Liver (tissue), 3 donors: ENCODE results near the gene SLC36A1.

Source experiments
- EGR1 ChIP-seq, 2 donors: IDR thresholded peaks; 2 replicates each; pipeline ENCODE4 v1.6.1; 2016 to 2018; ENCODE audit warnings: antibody characterized with exemption in 2 of 2, low read depth in 2 of 2
- RAD21 ChIP-seq, 2 donors: IDR thresholded peaks; 2 replicates each; pipeline ENCODE4 v1.6.1; 2016; ENCODE audit warnings: antibody characterized with exemption in 2 of 2, mild to moderate bottlenecking in 2 of 2
- TAF1 ChIP-seq: conservative IDR thresholded peaks from 2 replicates; pipeline ENCODE4 v1.6.1; 2016; ENCODE audit warnings: antibody characterized with exemption, mild to moderate bottlenecking
- YY1 ChIP-seq: IDR thresholded peaks from 2 replicates; pipeline ENCODE4 v1.6.1; 2016; ENCODE audit warnings: antibody characterized with exemption, mild to moderate bottlenecking
- TF ChIP-seq, protein P1 (sequence below): fragments of 150-350 bp; IDR thresholded peaks from 2 replicates; pipeline ENCODE4 v1.5.1; 2017; ENCODE audit warnings: improper control_type of control experiment, low read depth, low read length; ENCODE audit not compliant: missing input control
- TF ChIP-seq, protein P2 (sequence below): IDR thresholded peaks from 2 replicates; pipeline ENCODE4 v1.6.1; 2016; ENCODE audit warnings: antibody characterized with exemption, mild to moderate bottlenecking
- TF ChIP-seq, protein P3 (sequence below): IDR thresholded peaks from 2 replicates; pipeline ENCODE4 v1.6.1; 2016; ENCODE audit warnings: antibody characterized with exemption
- TF ChIP-seq, protein P4 (sequence below): IDR thresholded peaks from 2 replicates; pipeline ENCODE4 v1.6.1; 2016; ENCODE audit warnings: antibody characterized with exemption
- donor health status: healthy.
- donor health status: healthy.

DNA sequence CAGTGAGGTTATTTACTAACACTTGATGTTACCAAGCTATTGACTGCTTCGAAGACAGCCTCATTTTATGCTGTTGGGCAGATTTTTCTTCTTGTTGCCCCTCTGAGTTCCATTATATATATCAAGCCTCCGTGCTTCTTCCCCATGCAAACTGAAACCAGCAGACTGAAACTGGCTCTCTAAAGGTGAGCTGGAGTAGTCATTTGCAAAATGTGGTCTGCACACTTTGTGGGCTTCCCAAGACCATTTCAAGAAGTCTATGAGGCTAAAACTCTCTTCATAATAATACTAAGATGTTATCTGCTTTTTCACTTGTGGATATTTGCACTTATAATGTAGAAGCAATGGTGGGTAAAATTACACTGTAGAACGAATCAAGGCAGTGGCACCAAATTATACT, 13.9 kb downstream of the SLC36A1 start:
- TF ChIP-seq, protein P1, sequence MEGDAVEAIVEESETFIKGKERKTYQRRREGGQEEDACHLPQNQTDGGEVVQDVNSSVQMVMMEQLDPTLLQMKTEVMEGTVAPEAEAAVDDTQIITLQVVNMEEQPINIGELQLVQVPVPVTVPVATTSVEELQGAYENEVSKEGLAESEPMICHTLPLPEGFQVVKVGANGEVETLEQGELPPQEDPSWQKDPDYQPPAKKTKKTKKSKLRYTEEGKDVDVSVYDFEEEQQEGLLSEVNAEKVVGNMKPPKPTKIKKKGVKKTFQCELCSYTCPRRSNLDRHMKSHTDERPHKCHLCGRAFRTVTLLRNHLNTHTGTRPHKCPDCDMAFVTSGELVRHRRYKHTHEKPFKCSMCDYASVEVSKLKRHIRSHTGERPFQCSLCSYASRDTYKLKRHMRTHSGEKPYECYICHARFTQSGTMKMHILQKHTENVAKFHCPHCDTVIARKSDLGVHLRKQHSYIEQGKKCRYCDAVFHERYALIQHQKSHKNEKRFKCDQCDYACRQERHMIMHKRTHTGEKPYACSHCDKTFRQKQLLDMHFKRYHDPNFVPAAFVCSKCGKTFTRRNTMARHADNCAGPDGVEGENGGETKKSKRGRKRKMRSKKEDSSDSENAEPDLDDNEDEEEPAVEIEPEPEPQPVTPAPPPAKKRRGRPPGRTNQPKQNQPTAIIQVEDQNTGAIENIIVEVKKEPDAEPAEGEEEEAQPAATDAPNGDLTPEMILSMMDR, result no peak
- TF ChIP-seq, protein P2, sequence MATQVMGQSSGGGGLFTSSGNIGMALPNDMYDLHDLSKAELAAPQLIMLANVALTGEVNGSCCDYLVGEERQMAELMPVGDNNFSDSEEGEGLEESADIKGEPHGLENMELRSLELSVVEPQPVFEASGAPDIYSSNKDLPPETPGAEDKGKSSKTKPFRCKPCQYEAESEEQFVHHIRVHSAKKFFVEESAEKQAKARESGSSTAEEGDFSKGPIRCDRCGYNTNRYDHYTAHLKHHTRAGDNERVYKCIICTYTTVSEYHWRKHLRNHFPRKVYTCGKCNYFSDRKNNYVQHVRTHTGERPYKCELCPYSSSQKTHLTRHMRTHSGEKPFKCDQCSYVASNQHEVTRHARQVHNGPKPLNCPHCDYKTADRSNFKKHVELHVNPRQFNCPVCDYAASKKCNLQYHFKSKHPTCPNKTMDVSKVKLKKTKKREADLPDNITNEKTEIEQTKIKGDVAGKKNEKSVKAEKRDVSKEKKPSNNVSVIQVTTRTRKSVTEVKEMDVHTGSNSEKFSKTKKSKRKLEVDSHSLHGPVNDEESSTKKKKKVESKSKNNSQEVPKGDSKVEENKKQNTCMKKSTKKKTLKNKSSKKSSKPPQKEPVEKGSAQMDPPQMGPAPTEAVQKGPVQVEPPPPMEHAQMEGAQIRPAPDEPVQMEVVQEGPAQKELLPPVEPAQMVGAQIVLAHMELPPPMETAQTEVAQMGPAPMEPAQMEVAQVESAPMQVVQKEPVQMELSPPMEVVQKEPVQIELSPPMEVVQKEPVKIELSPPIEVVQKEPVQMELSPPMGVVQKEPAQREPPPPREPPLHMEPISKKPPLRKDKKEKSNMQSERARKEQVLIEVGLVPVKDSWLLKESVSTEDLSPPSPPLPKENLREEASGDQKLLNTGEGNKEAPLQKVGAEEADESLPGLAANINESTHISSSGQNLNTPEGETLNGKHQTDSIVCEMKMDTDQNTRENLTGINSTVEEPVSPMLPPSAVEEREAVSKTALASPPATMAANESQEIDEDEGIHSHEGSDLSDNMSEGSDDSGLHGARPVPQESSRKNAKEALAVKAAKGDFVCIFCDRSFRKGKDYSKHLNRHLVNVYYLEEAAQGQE, result no peak
- TF ChIP-seq YY1, result no peak
- TF ChIP-seq, protein P3, sequence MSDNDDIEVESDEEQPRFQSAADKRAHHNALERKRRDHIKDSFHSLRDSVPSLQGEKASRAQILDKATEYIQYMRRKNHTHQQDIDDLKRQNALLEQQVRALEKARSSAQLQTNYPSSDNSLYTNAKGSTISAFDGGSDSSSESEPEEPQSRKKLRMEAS, result no peak
- TF ChIP-seq RAD21 (IDR thresholded peaks at IDR 0.05), result no peak
- no peak for TF ChIP-seq EGR1 (IDR thresholded peaks at IDR 0.05; ENCODE audit: low read depth in 2 of 2)
- no peak for TF ChIP-seq TAF1
- TF ChIP-seq, protein P4, sequence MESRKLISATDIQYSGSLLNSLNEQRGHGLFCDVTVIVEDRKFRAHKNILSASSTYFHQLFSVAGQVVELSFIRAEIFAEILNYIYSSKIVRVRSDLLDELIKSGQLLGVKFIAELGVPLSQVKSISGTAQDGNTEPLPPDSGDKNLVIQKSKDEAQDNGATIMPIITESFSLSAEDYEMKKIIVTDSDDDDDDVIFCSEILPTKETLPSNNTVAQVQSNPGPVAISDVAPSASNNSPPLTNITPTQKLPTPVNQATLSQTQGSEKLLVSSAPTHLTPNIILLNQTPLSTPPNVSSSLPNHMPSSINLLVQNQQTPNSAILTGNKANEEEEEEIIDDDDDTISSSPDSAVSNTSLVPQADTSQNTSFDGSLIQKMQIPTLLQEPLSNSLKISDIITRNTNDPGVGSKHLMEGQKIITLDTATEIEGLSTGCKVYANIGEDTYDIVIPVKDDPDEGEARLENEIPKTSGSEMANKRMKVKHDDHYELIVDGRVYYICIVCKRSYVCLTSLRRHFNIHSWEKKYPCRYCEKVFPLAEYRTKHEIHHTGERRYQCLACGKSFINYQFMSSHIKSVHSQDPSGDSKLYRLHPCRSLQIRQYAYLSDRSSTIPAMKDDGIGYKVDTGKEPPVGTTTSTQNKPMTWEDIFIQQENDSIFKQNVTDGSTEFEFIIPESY, result no peak
